Left ventricle myocardium inferior (tissue), 1 donor: ENCODE results near the gene MTHFR. TPM values are rescaled to one million over a fixed set of nuclear protein-coding genes. Genes with fewer than 3 reads are reported as not detected.
A peak's percentile ranks its signal among the peaks of the same experiment; 100 is the strongest.
"Not testable (repeated sequence)": the region's sequence is repeated elsewhere in the genome, so short reads cannot be mapped to it uniquely, and the experiment has no call there.

Experiments
- DNase-seq: peaks from one replicate; pipeline ENCODE4 v3.0.0-alpha.2; 2020
- H3K27ac ChIP-seq: fragments of 200-600 bp; replicated peaks from 2 replicates; pipeline ENCODE4 v1.8.0; 2021
- H3K27me3 ChIP-seq: fragments of 200-600 bp; 2 replicates; pipeline ENCODE4 v1.8.0; 2021; ENCODE audit warnings: low read depth
- H3K36me3 ChIP-seq: fragments of 200-600 bp; 2 replicates; pipeline ENCODE4 v1.8.0; 2021
- H3K4me1 ChIP-seq: fragments of 200-600 bp; 2 replicates; pipeline ENCODE4 v1.8.0; 2021
- H3K4me3 ChIP-seq: fragments of 200-600 bp; 2 replicates; pipeline ENCODE4 v1.8.0; 2021; ENCODE audit warnings: mild to moderate bottlenecking, moderate library complexity
- H3K9me3 ChIP-seq: fragments of 200-600 bp; replicated peaks from 2 replicates; pipeline ENCODE4 v1.8.0; 2021
- CTCF ChIP-seq: fragments of 200-600 bp; IDR thresholded peaks from 2 replicates; pipeline ENCODE4 v1.8.0; 2021; ENCODE audit warnings: antibody characterized with exemption, mild to moderate bottlenecking, borderline replicate concordance
- intact Hi-C: fragments of 100-400 bp; cut with micrococcal nuclease; formaldehyde crosslinking; loops from one replicate; pipeline ENCODE4 v1.11.0; 2022
- total RNA-seq: library from RNA; stranded (reverse); fragmentation: NEBNext Ultra II Directional; extraction: Animal tissue kit (Norgen Biotek cat#: 25700); gene quantifications from one replicate; pipeline ENCODE4 v1.2.1, GENCODE V29; 2021
- donor health status: DM: no; HTN: yes; CAD: no; lungs with severe emphysema.

The MTHFR gene
- total RNA-seq, 1 donor from 2014 or later = 40.1 TPM

- Histone ChIP-seq H3K36me3 (peaks cover 83% of the 10 kb centered on the region), H3K4me1 (peaks cover 8% of the 10 kb centered on the region), H3K4me3 (no peak overlapping the region), H3K27ac (no peak overlapping the region), H3K27me3 (no peaks in the 10 kb centered on the region), H3K9me3 (no peaks in the 10 kb centered on the region)
- no peak for DNase-seq
- intact Hi-C loops = no loop called here
- no peak for TF ChIP-seq CTCF
Measured at GRCh38 chr1:11817192-11817591, 11.4 kb upstream of the MTHFR start.

- H3K27me3 ChIP-seq = no peaks in the 10 kb centered on the region
- no peaks in the 10 kb centered on the region for H3K9me3 ChIP-seq
- no peak overlapping the region for H3K4me3 ChIP-seq
- no peak for TF ChIP-seq CTCF
- no peak for DNase-seq
- intact Hi-C loops = no loop called here
- H3K4me1 ChIP-seq = peaks cover 13% of the 10 kb centered on the region
- H3K27ac ChIP-seq = no peak overlapping the region
- H3K36me3 ChIP-seq = peaks cover 76% of the 10 kb centered on the region
Measured at GRCh38 chr1:11813021-11813420, 7.3 kb upstream of the MTHFR start.

GRCh38 chr1:11807133-11807532, 1.4 kb upstream of the MTHFR start:
- TF ChIP-seq CTCF = no peak
- intact Hi-C loops = no loop called here
- Histone ChIP-seq H3K4me3 (peak overlapping the region; percentile 80), H3K4me1 (peaks cover 66% of the 10 kb centered on the region), H3K27ac (peak overlapping the region; percentile 98), H3K9me3 (no peaks in the 10 kb centered on the region), H3K36me3 (peaks cover 34% of the 10 kb centered on the region), H3K27me3 (no peaks in the 10 kb centered on the region)
- no peak for DNase-seq

GRCh38 chr1:11806307-11806936, 658 bp upstream of the MTHFR start:
- Histone ChIP-seq H3K4me3 (peak overlapping the region; percentile 80), H3K27me3 (no peaks in the 10 kb centered on the region), H3K36me3 (peaks cover 28% of the 10 kb centered on the region), H3K4me1 (peaks cover 73% of the 10 kb centered on the region), H3K9me3 (no peaks in the 10 kb centered on the region), H3K27ac (peak overlapping the region; percentile 98)
- intact Hi-C loops = no loop called here
- no peak for DNase-seq
- TF ChIP-seq CTCF = no peak

- H3K9me3 ChIP-seq = no peaks in the 10 kb centered on the region
- DNase-seq = peak; percentile 68
- intact Hi-C loops = no loop called here
- peaks cover 30% of the 10 kb centered on the region for H3K36me3 ChIP-seq
- H3K27ac ChIP-seq = peak overlapping the region; percentile 98
- H3K4me3 ChIP-seq = peak overlapping the region; percentile 80
- peaks cover 89% of the 10 kb centered on the region for H3K4me1 ChIP-seq
- no peak for TF ChIP-seq CTCF
- no peaks in the 10 kb centered on the region for H3K27me3 ChIP-seq
Measured at GRCh38 chr1:11804666-11805421, 920 bp downstream of the MTHFR start.

GRCh38 chr1:11803924-11804665, 1.7 kb downstream of the MTHFR start:
- Histone ChIP-seq H3K4me3 (peak overlapping the region; percentile 80), H3K36me3 (peaks cover 30% of the 10 kb centered on the region), H3K27ac (peak overlapping the region; percentile 98), H3K4me1 (peaks cover 89% of the 10 kb centered on the region)
- H3K27me3 ChIP-seq, DNase-seq, intact Hi-C loops, H3K9me3 ChIP-seq: not testable (repeated sequence)
